K562 (cell line): Measurements from ENCODE around the gene P2RX3. TPM values are rescaled to one million over a fixed set of nuclear protein-coding genes. Genes with fewer than 3 reads are reported as not detected.

Experiments used
- BDP1 ChIP-seq: IDR thresholded peaks from 3 replicates; pipeline ENCODE4 v1.6.1; 2011; ENCODE audit not compliant: insufficient read length, insufficient read depth
- CBFA2T2 ChIP-seq: fragments of 450-650 bp; conservative IDR thresholded peaks from 2 replicates; pipeline ENCODE4 v1.6.1; 2017; ENCODE audit warnings: mild to moderate bottlenecking
- CBX8 ChIP-seq: fragments of 200-600 bp; sonication (generic); IDR thresholded peaks from 2 replicates; pipeline ENCODE4 v1.6.1; 2012; ENCODE audit warnings: borderline replicate concordance, mixed run types, low read depth, mild to moderate bottlenecking, moderate library complexity, mixed read lengths, low read length, control low read depth, inconsistent platforms; ENCODE audit not compliant: poor library complexity, severe bottlenecking; ENCODE audit errors: extremely low read depth
- ERF ChIP-seq: fragments of 450-650 bp; formaldehyde crosslinking; IDR thresholded peaks from 2 replicates; pipeline ENCODE4 v1.4.0; 2020; ENCODE audit warnings: mild to moderate bottlenecking, mixed read lengths
- FOXK2 ChIP-seq, 2 experiments: fragments of 450-650 bp; IDR thresholded peaks in 1 of 2; conservative IDR thresholded peaks in 1 of 2; 2 replicates each; pipeline ENCODE4 v1.6.1; 2016; ENCODE audit warnings: low read depth in 2 of 2, mild to moderate bottlenecking in 1 of 2
- HNRNPK ChIP-seq: fragments of 200-400 bp; formaldehyde crosslinking; IDR thresholded peaks from one replicate; pipeline ENCODE4 v1.6.1; 2018; ENCODE audit warnings: mild to moderate bottlenecking, low read depth, low read length; ENCODE audit not compliant: poor library complexity, severe bottlenecking
- HSF4 ChIP-seq: fragments of 250-450 bp; sonication (Bioruptor Pico); IDR thresholded peaks from 2 replicates; pipeline ENCODE4 v2.1.2; 2022; ENCODE audit warnings: mild to moderate bottlenecking, moderate library complexity, borderline replicate concordance
- KLF13 ChIP-seq: fragments of 450-650 bp; IDR thresholded peaks from 2 replicates; pipeline ENCODE4 v1.6.1; 2016; ENCODE audit warnings: missing genetic modification characterization, low read depth, mild to moderate bottlenecking, missing compliant biosample characterization, moderate library complexity, borderline replicate concordance
- SNRNP70 ChIP-seq: fragments of 200-400 bp; formaldehyde crosslinking; optimal IDR thresholded peaks from 2 replicates; pipeline ENCODE3; 2017; ENCODE audit warnings: low read depth, low read length
- SRSF9 ChIP-seq: fragments of 200-400 bp; formaldehyde crosslinking; IDR thresholded peaks from 2 replicates; pipeline ENCODE4 v1.6.1; 2017; ENCODE audit warnings: low read depth, low read length, borderline replicate concordance
- YY1 ChIP-seq, 3 experiments: IDR thresholded peaks; 2 replicates each; pipeline ENCODE4 v1.6.1; 2011; ENCODE audit warnings: low read length in 2 of 3, mild to moderate bottlenecking in 2 of 3, moderate library complexity in 2 of 3, borderline replicate concordance in 1 of 3, control low read depth in 1 of 3, low read depth in 1 of 3; ENCODE audit not compliant: insufficient read depth in 3 of 3, insufficient replicate concordance in 2 of 3, control insufficient read depth in 1 of 3, insufficient read length in 1 of 3; ENCODE audit errors: extremely low read depth in 1 of 3
- ZNF24 ChIP-seq: fragments of 450-650 bp; IDR thresholded peaks from 2 replicates; pipeline ENCODE4 v1.6.1; 2016
- ZNF75A ChIP-seq: fragments of 450-650 bp; formaldehyde crosslinking; IDR thresholded peaks from 2 replicates; pipeline ENCODE4 v1.4.0; 2020; ENCODE audit warnings: mild to moderate bottlenecking
- polyA plus RNA-seq, 8 experiments: library from polyadenylated mRNA; depleted of rRNA in 4 of 8; stranded (reverse) in 5 of 8; unstranded in 3 of 8; fragments of >200 nt; fragmentation: Nextera tagmentation in 2 of 8; fragmentation: Illumina TruSeq in 1 of 8; extraction: Ambion mirVana in 2 of 8; extraction: Trizol in 1 of 8; gene quantifications; 2 replicates each; pipeline versions ENCODE4 v1.2.1 to v1.2.3, GENCODE V29; 2011 to 2014; ENCODE audit warnings: inconsistent platforms in 1 of 8, missing spikeins in 1 of 8
- total RNA-seq, 7 experiments: library from RNA; depleted of rRNA in 6 of 7; stranded (reverse); fragments of >200 nt in 6 of 7; fragmentation: Illumina TruSeq in 2 of 7; extraction: Trizol in 2 of 7; gene quantifications; 2 replicates each; pipeline versions ENCODE4 v1.2.1 to v1.2.3, GENCODE V29; 2011 to 2021; ENCODE audit warnings: low replicate concordance in 1 of 7
- TF ChIP-seq, protein P1 (sequence below): fragments of 450-650 bp; formaldehyde crosslinking; conservative IDR thresholded peaks from 2 replicates; pipeline ENCODE4 v1.4.0; 2022; ENCODE audit warnings: mild to moderate bottlenecking, missing genetic modification characterization
- TF ChIP-seq, protein P2 (sequence below): sonication (generic); IDR thresholded peaks from 2 replicates; pipeline ENCODE4 v1.6.1; 2016
- TF ChIP-seq, protein P3 (sequence below): sonication (generic); formaldehyde crosslinking; IDR thresholded peaks from 2 replicates; pipeline ENCODE4 v1.8.1; 2023; ENCODE audit warnings: mild to moderate bottlenecking, missing genetic modification reagents
- TF ChIP-seq, protein P4 (sequence below): fragments of 450-650 bp; IDR thresholded peaks from one replicate; pipeline ENCODE4 v1.6.1; 2018; ENCODE audit warnings: mild to moderate bottlenecking, moderate library complexity; ENCODE audit not compliant: partially characterized antibody
- TF ChIP-seq, protein P5 (sequence below): fragments of 250-450 bp; sonication (Bioruptor Pico); IDR thresholded peaks from 2 replicates; pipeline ENCODE4 v1.4.0; 2020; ENCODE audit warnings: mild to moderate bottlenecking
- TF ChIP-seq, protein P6 (sequence below): fragments of 250-450 bp; sonication (Bioruptor Pico); IDR thresholded peaks from 2 replicates; pipeline ENCODE4 v1.8.0; 2021; ENCODE audit warnings: moderate library complexity, mild to moderate bottlenecking, inconsistent platforms

The P2RX3 gene
- total and polyA plus RNA-seq, 9 of the 15 experiments (the other 6 are each of a cell fraction or from before 2014, with no cell fraction given), result not detected

DNA sequence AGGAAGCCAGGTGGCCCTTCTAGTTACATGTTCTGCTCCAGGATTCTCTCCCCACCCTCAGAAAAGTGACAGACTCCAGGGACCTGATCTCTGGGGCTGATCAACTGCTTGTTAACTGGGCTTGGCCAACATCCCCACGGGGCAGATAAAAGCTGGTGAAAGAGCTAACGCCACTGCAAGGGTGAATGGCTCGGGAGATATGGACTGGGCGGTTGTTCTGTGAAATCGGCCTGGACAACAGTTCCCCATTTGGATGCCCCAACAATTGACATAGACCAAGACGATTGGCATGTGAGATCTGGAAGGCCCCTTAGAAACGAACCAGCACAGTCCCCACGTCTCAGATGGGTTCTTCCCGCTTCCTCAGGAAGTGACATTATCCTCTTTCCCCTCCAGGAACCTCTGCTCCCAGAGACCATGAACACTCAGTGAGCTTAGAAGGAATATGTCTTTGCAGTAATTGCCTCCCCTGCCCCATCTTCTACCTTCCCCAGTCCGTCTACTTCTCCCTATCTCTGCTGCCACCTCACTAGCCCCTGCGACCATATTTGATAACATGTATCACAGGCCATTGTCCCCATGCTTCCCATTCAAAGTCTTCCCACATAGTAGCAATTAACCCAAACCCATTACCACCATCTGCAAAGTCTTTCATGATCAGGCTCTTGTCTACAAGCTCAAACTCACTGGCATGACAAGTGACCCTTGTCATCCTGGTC is 57.9 kb downstream of the P2RX3 start (continued):
- TF ChIP-seq, protein P1, sequence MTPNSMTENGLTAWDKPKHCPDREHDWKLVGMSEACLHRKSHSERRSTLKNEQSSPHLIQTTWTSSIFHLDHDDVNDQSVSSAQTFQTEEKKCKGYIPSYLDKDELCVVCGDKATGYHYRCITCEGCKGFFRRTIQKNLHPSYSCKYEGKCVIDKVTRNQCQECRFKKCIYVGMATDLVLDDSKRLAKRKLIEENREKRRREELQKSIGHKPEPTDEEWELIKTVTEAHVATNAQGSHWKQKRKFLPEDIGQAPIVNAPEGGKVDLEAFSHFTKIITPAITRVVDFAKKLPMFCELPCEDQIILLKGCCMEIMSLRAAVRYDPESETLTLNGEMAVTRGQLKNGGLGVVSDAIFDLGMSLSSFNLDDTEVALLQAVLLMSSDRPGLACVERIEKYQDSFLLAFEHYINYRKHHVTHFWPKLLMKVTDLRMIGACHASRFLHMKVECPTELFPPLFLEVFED, result no peak
- TF ChIP-seq ERF (CRISPR knock-in tag) (no peak), ZNF75A (CRISPR knock-in tag) (no peak), HSF4 (CRISPR knock-in tag) (0 out of 2 replicates have a peak, but pooled peaks have one; percentile 21), BDP1 (no peak), CBX8 (no peak), CBFA2T2 (peak; percentile 84), HNRNPK (no peak), YY1 (IDR thresholded peaks at IDR 0.05; ENCODE audit: borderline replicate concordance in 1 of 3, control insufficient read depth in 1 of 3, extremely low read depth in 1 of 3, insufficient read depth in 3 of 3, insufficient read length in 1 of 3, insufficient replicate concordance in 2 of 3, low read depth in 1 of 3, low read length in 2 of 3) (no peak), SRSF9 (no peak), KLF13 (tag) (no peak), ZNF24 (no peak), SNRNP70 (no peak), FOXK2 (conservative IDR thresholded peaks at IDR 0.05 in 1 of 2, IDR thresholded peaks at IDR 0.05 in 1 of 2; ENCODE audit: low read depth in 2 of 2) (no peak)
- TF ChIP-seq, protein P2, sequence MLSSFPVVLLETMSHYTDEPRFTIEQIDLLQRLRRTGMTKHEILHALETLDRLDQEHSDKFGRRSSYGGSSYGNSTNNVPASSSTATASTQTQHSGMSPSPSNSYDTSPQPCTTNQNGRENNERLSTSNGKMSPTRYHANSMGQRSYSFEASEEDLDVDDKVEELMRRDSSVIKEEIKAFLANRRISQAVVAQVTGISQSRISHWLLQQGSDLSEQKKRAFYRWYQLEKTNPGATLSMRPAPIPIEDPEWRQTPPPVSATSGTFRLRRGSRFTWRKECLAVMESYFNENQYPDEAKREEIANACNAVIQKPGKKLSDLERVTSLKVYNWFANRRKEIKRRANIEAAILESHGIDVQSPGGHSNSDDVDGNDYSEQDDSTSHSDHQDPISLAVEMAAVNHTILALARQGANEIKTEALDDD, result peak; percentile 88
- TF ChIP-seq, protein P3, sequence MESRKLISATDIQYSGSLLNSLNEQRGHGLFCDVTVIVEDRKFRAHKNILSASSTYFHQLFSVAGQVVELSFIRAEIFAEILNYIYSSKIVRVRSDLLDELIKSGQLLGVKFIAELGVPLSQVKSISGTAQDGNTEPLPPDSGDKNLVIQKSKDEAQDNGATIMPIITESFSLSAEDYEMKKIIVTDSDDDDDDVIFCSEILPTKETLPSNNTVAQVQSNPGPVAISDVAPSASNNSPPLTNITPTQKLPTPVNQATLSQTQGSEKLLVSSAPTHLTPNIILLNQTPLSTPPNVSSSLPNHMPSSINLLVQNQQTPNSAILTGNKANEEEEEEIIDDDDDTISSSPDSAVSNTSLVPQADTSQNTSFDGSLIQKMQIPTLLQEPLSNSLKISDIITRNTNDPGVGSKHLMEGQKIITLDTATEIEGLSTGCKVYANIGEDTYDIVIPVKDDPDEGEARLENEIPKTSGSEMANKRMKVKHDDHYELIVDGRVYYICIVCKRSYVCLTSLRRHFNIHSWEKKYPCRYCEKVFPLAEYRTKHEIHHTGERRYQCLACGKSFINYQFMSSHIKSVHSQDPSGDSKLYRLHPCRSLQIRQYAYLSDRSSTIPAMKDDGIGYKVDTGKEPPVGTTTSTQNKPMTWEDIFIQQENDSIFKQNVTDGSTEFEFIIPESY, result no peak
- TF ChIP-seq, protein P4, sequence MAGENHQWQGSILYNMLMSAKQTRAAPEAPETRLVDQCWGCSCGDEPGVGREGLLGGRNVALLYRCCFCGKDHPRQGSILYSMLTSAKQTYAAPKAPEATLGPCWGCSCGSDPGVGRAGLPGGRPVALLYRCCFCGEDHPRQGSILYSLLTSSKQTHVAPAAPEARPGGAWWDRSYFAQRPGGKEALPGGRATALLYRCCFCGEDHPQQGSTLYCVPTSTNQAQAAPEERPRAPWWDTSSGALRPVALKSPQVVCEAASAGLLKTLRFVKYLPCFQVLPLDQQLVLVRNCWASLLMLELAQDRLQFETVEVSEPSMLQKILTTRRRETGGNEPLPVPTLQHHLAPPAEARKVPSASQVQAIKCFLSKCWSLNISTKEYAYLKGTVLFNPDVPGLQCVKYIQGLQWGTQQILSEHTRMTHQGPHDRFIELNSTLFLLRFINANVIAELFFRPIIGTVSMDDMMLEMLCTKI, result no peak
- TF ChIP-seq, protein P5, sequence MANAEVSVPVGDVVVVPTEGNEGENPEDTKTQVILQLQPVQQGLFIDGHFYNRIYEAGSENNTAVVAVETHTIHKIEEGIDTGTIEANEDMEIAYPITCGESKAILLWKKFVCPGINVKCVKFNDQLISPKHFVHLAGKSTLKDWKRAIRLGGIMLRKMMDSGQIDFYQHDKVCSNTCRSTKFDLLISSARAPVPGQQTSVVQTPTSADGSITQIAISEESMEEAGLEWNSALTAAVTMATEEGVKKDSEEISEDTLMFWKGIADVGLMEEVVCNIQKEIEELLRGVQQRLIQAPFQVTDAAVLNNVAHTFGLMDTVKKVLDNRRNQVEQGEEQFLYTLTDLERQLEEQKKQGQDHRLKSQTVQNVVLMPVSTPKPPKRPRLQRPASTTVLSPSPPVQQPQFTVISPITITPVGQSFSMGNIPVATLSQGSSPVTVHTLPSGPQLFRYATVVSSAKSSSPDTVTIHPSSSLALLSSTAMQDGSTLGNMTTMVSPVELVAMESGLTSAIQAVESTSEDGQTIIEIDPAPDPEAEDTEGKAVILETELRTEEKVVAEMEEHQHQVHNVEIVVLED (CRISPR knock-in tag), result no peak
- TF ChIP-seq, protein P6, sequence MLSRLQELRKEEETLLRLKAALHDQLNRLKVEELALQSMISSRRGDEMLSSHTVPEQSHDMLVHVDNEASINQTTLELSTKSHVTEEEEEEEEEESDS (CRISPR knock-in tag), result no peak
